Right atrium auricular region (tissue), 2 donors: ENCODE results near the gene NKX6-1. TPM values are rescaled to one million over a fixed set of nuclear protein-coding genes. Genes with fewer than 3 reads are reported as not detected.

ENCODE experiments used
- DNase-seq: peaks from one replicate; pipeline ENCODE4 v3.0.0-alpha.2; 2019; ENCODE audit warnings: low spot score
- H3K27ac ChIP-seq, 2 donors: fragments of 200-600 bp; sonication (generic); 1 replicate in 1 of 2; 2 replicates in 1 of 2; pipeline ENCODE4 v1.5.1; 2016 to 2019
- H3K27me3 ChIP-seq, 2 donors: fragments of 200-600 bp; sonication (generic); one replicate each; pipeline versions ENCODE4 v1.5.1 to v1.6.0; 2017 to 2019
- H3K36me3 ChIP-seq: fragments of 200-600 bp; sonication (generic); one replicate; pipeline ENCODE4 v1.5.1; 2016
- H3K4me1 ChIP-seq, 2 donors: fragments of 200-600 bp; sonication (generic); one replicate each; pipeline versions ENCODE4 v1.5.1 to v1.6.0; 2017 to 2019
- H3K4me3 ChIP-seq, 2 donors: fragments of 200-600 bp; sonication (generic); 1 replicate in 1 of 2; 2 replicates in 1 of 2; pipeline ENCODE4 v1.5.1; 2017 to 2019; ENCODE audit warnings: mild to moderate bottlenecking in 1 of 2, moderate library complexity in 1 of 2
- H3K9me3 ChIP-seq, 2 donors: fragments of 200-600 bp; sonication (generic); one replicate each; pipeline ENCODE4 v1.5.1; 2019
- CTCF ChIP-seq, 2 donors: fragments of 200-600 bp; sonication (generic); IDR thresholded peaks; one replicate each; pipeline ENCODE4 v1.5.1; 2019; ENCODE audit warnings: antibody characterized with exemption in 2 of 2
- total RNA-seq, 2 donors: library from RNA; depleted of rRNA; stranded (reverse); fragments of >200 nt; gene quantifications; one replicate each; pipeline ENCODE4 v1.1.0, GENCODE V29; 2016

Gene NKX6-1
- total RNA-seq, 2 donors from 2014 or later, result not detected

GRCh38 chr4:84494531-84494930, 4.6 kb downstream of the NKX6-1 start:
- Histone ChIP-seq H3K9me3 (no peaks in the 10 kb centered on the region), H3K4me1 (peaks cover 0 to 49% of the 10 kb centered on the region in 2 donors), H3K36me3 (no peaks in the 10 kb centered on the region), H3K4me3 (no peak overlapping the region), H3K27ac (no peak overlapping the region), H3K27me3 (peaks cover 42 to 80% of the 10 kb centered on the region in 2 donors)
- TF ChIP-seq CTCF (IDR thresholded peaks at IDR 0.05), result no peak
- no peak for DNase-seq

- H3K27ac ChIP-seq, result no peak overlapping the region
- H3K4me1 ChIP-seq, result peaks cover 0 to 45% of the 10 kb centered on the region in 2 donors
- peaks cover 42 to 75% of the 10 kb centered on the region in 2 donors for H3K27me3 ChIP-seq
- no peak overlapping the region for H3K4me3 ChIP-seq
- H3K36me3 ChIP-seq, result no peaks in the 10 kb centered on the region
- no peak for DNase-seq
- no peak for TF ChIP-seq CTCF (IDR thresholded peaks at IDR 0.05)
- no peaks in the 10 kb centered on the region for H3K9me3 ChIP-seq
Observed at GRCh38 chr4:84494076-84494475, 5.0 kb downstream of the NKX6-1 start.

- Histone ChIP-seq H3K4me3 (peak overlapping the region in 1 of 2 donors; percentile 14), H3K36me3 (no peaks in the 10 kb centered on the region), H3K27ac (no peak overlapping the region), H3K4me1 (peaks cover 0 to 37% of the 10 kb centered on the region in 2 donors), H3K9me3 (no peaks in the 10 kb centered on the region), H3K27me3 (peaks cover 42 to 67% of the 10 kb centered on the region in 2 donors)
- no peak for TF ChIP-seq CTCF (IDR thresholded peaks at IDR 0.05)
- no peak for DNase-seq
Observed at GRCh38 chr4:84493092-84493850, 5.8 kb downstream of the NKX6-1 start.

GRCh38 chr4:84492737-84493091, 6.4 kb downstream of the NKX6-1 start:
- H3K4me1 ChIP-seq, result peaks cover 0 to 31% of the 10 kb centered on the region in 2 donors

GRCh38 chr4:84492290-84492689, 6.8 kb downstream of the NKX6-1 start:
- H3K27me3 ChIP-seq, result peaks cover 39 to 58% of the 10 kb centered on the region in 2 donors
- no peak overlapping the region for H3K4me3 ChIP-seq
- H3K36me3 ChIP-seq, result no peaks in the 10 kb centered on the region

More at GRCh38 chr4:84492737-84493091, 6.4 kb downstream of the NKX6-1 start:
- Histone ChIP-seq H3K27me3 (peaks cover 39 to 62% of the 10 kb centered on the region in 2 donors), H3K4me3 (no peak overlapping the region), H3K36me3 (no peaks in the 10 kb centered on the region), H3K27ac (no peak overlapping the region), H3K9me3 (no peaks in the 10 kb centered on the region)
- DNase-seq, result no peak
- TF ChIP-seq CTCF (IDR thresholded peaks at IDR 0.05), result no peak

More at GRCh38 chr4:84492290-84492689, 6.8 kb downstream of the NKX6-1 start:
- TF ChIP-seq CTCF (IDR thresholded peaks at IDR 0.05), result no peak
- H3K27ac ChIP-seq, result no peak overlapping the region
- DNase-seq, result no peak
- H3K9me3 ChIP-seq, result no peaks in the 10 kb centered on the region
- H3K4me1 ChIP-seq, result peaks cover 0 to 27% of the 10 kb centered on the region in 2 donors
